GM12864 (cell line): ENCODE measurements around the gene STPG4.

Experiments
- DNase-seq: peaks from one replicate; pipeline ENCODE4 v3.0.0-alpha.2; 2011; ENCODE audit warnings: low read depth
- H3K4me3 ChIP-seq: 2 replicates; pipeline ENCODE4 v1.5.1; 2011; ENCODE audit warnings: mild to moderate bottlenecking, low read depth, low read length, control low read depth
- CTCF ChIP-seq: IDR thresholded peaks from 2 replicates; pipeline ENCODE4 v1.5.1; 2011; ENCODE audit warnings: low read depth, mild to moderate bottlenecking, moderate library complexity, low read length, control low read depth, inconsistent platforms; ENCODE audit errors: missing control alignments

STPG4 gene

GRCh38 chr2:47065343-47065742 is 89.8 kb downstream of the STPG4 start:
- no peak overlapping the region for H3K4me3 ChIP-seq
- DNase-seq = no peak
- TF ChIP-seq CTCF = no peak

GRCh38 chr2:47064106-47064505 is 91.0 kb downstream of the STPG4 start:
- no peak for TF ChIP-seq CTCF
- DNase-seq = no peak
- H3K4me3 ChIP-seq = no peak overlapping the region

- no peak for TF ChIP-seq CTCF
Measured at GRCh38 chr2:47063538-47063930, 91.6 kb downstream of the STPG4 start.

GRCh38 chr2:47062681-47063537 is 92.2 kb downstream of the STPG4 start:
- no peak overlapping the region for H3K4me3 ChIP-seq
- DNase-seq = no peak
- no peak for TF ChIP-seq CTCF

More at GRCh38 chr2:47063538-47063930, 91.6 kb downstream of the STPG4 start:
- no peak overlapping the region for H3K4me3 ChIP-seq
- no peak for DNase-seq

- H3K4me3 ChIP-seq = no peak overlapping the region
- no peak for DNase-seq
- no peak for TF ChIP-seq CTCF
Measured at GRCh38 chr2:47061944-47062678, 93.0 kb downstream of the STPG4 start.

GRCh38 chr2:47060652-47061170 is 94.4 kb downstream of the STPG4 start:
- no peak for TF ChIP-seq CTCF
- no peak for DNase-seq
- H3K4me3 ChIP-seq = no peak overlapping the region
